HG03095 (cell line): Measurements from ENCODE around the gene KRT15.

Source experiments
- ATAC-seq: cut with Tn5 transposase; IDR thresholded peaks from one replicate; pipeline ENCODE4 v1.9.1; 2021; ENCODE audit warnings: moderate library complexity; ENCODE audit not compliant: unreplicated experiment

The KRT15 gene

GRCh38 chr17:41518789-41519449 is at the start of gene KRT15:
TSS of gene KRT15 (minus strand) at chr17:41518890. CDS start at chr17:41518827, 63 bp downstream.
- ATAC-seq = no peak

GRCh38 chr17:41567317-41567716 is 48.6 kb upstream of the KRT15 start:
- ATAC-seq = no peak

GRCh38 chr17:41565338-41565737 is 46.6 kb upstream of the KRT15 start:
- no peak for ATAC-seq

GRCh38 chr17:41563607-41564170 is 45.0 kb upstream of the KRT15 start:
- no peak for ATAC-seq

GRCh38 chr17:41561554-41561953 is 42.9 kb upstream of the KRT15 start:
- no peak for ATAC-seq

GRCh38 chr17:41559548-41559947 is 40.9 kb upstream of the KRT15 start:
- ATAC-seq = no peak

- ATAC-seq = no peak
Observed at GRCh38 chr17:41556931-41557330, 38.2 kb upstream of the KRT15 start.

- no peak for ATAC-seq
Observed at GRCh38 chr17:41556306-41556705, 37.6 kb upstream of the KRT15 start.

GRCh38 chr17:41555105-41555887 is 36.6 kb upstream of the KRT15 start:
- ATAC-seq = no peak

GRCh38 chr17:41553987-41554680 is 35.4 kb upstream of the KRT15 start:
- ATAC-seq = no peak

- ATAC-seq = no peak
Observed at GRCh38 chr17:41553176-41553575, 34.5 kb upstream of the KRT15 start.

- no peak for ATAC-seq
Observed at GRCh38 chr17:41552455-41552854, 33.8 kb upstream of the KRT15 start.

- ATAC-seq = no peak
Observed at GRCh38 chr17:41551365-41551764, 32.7 kb upstream of the KRT15 start.

GRCh38 chr17:41549596-41550039 is 30.9 kb upstream of the KRT15 start:
- ATAC-seq = no peak

- ATAC-seq = no peak
Observed at GRCh38 chr17:41548844-41549595, 30.3 kb upstream of the KRT15 start.

GRCh38 chr17:41547921-41548843 is 29.5 kb upstream of the KRT15 start:
- no peak for ATAC-seq

- ATAC-seq = no peak
Observed at GRCh38 chr17:41547378-41547841, 28.7 kb upstream of the KRT15 start.

GRCh38 chr17:41546819-41547218 is 28.1 kb upstream of the KRT15 start:
- no peak for ATAC-seq

- no peak for ATAC-seq
Observed at GRCh38 chr17:41545829-41546410, 27.2 kb upstream of the KRT15 start.
